HG03103 (cell line): ENCODE results near the gene ME3.
A peak's percentile ranks its signal among the peaks of the same experiment; 100 is the strongest.
"Not testable (repeated sequence)": the region's sequence is repeated elsewhere in the genome, so short reads cannot be mapped to it uniquely, and the experiment has no call there.

Experiments
- ATAC-seq: cut with Tn5 transposase; IDR thresholded peaks from one replicate; pipeline ENCODE4 v1.9.1; 2021; ENCODE audit warnings: low read depth; ENCODE audit not compliant: unreplicated experiment

Gene ME3

GRCh38 chr11:86444981-86445380 lies 227.4 kb downstream of the ME3 start:
- ATAC-seq: no peak

GRCh38 chr11:86443415-86443814 lies 229.0 kb downstream of the ME3 start:
- no peak for ATAC-seq

GRCh38 chr11:86442827-86443226 lies 229.6 kb downstream of the ME3 start:
- no peak for ATAC-seq

- ATAC-seq: no peak
Observed at GRCh38 chr11:86442420-86442819, 230.0 kb downstream of the ME3 start.

- ATAC-seq: no peak
Observed at GRCh38 chr11:86440843-86441242, 231.6 kb downstream of the ME3 start.

- no peak for ATAC-seq
Observed at GRCh38 chr11:86440305-86440716, 232.1 kb downstream of the ME3 start.

GRCh38 chr11:86438685-86439084 lies 233.7 kb downstream of the ME3 start:
- no peak for ATAC-seq

GRCh38 chr11:86435711-86436110 lies 236.7 kb downstream of the ME3 start:
- ATAC-seq: no peak

- not testable (repeated sequence) for ATAC-seq
Observed at GRCh38 chr11:86433361-86434095, 238.9 kb downstream of the ME3 start.

GRCh38 chr11:86431258-86431657 lies 241.2 kb downstream of the ME3 start:
- peak; percentile 95 for ATAC-seq

- ATAC-seq: no peak
Observed at GRCh38 chr11:86427441-86427840, 245.0 kb downstream of the ME3 start.

GRCh38 chr11:86423488-86423887 lies 248.9 kb downstream of the ME3 start:
- ATAC-seq: not testable (repeated sequence)

- no peak for ATAC-seq
Observed at GRCh38 chr11:86422371-86422770, 250.0 kb downstream of the ME3 start.

GRCh38 chr11:86421946-86422345 lies 250.5 kb downstream of the ME3 start:
- no peak for ATAC-seq

- ATAC-seq: no peak
Observed at GRCh38 chr11:86418917-86419316, 253.5 kb downstream of the ME3 start.

GRCh38 chr11:86418513-86418912 lies 253.9 kb downstream of the ME3 start:
- ATAC-seq: no peak

- ATAC-seq: no peak
Observed at GRCh38 chr11:86418106-86418505, 254.3 kb downstream of the ME3 start.

- ATAC-seq: not testable (repeated sequence)
Observed at GRCh38 chr11:86416951-86417350, 255.5 kb downstream of the ME3 start.

- no peak for ATAC-seq
Observed at GRCh38 chr11:86416494-86416893, 255.9 kb downstream of the ME3 start.

GRCh38 chr11:86415026-86415425 lies 257.4 kb downstream of the ME3 start:
- ATAC-seq: no peak

GRCh38 chr11:86414032-86414431 lies 258.4 kb downstream of the ME3 start:
- no peak for ATAC-seq

GRCh38 chr11:86408845-86409244 lies 263.6 kb downstream of the ME3 start:
- no peak for ATAC-seq

GRCh38 chr11:86403458-86403857 lies 269.0 kb downstream of the ME3 start:
- no peak for ATAC-seq
